GM21576 (cell line): ENCODE measurements around the gene PIM3.

Source experiments
- ATAC-seq: cut with Tn5 transposase; IDR thresholded peaks from one replicate; pipeline ENCODE4 v1.9.1; 2021; ENCODE audit warnings: mild to moderate bottlenecking, moderate library complexity; ENCODE audit not compliant: unreplicated experiment

PIM3 gene

DNA sequence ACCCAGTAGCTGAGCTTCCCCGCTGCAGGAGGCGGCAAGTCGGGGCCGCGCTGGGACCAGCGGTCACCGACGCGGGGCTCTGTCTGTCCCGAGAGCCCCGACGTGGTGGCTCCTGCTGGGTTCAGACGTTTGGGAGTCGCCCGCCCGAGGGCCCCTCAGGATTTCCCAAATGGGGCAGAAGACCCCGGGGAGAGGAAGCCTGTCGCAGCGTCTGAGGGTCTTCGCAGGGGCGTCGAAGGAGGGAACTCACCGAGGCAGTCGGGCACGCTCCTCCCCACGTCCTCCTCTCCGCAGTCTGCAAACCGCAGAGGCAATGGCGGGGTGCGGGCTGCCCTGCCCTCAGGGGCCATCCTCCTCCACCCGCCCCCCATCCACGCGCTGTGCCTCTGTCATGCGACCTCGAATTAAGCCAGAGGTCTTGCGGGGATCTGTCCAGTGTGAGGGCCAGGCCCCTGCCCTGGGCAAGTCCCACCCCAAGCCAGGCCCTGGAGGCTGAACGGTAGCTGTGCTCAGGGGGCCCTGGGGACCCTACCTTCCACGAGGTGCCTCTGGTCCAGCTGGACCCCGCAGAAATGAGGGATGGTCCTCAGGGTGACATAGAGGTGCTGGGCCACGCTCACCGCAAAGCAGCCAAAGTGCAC is 39.5 kb downstream of the PIM3 start:
- ATAC-seq = no peak

GRCh38 chr22:50000587-50001387 is 40.2 kb downstream of the PIM3 start:
- ATAC-seq = no peak

- no peak for ATAC-seq
Observed at GRCh38 chr22:50001388-50002231, 41.0 kb downstream of the PIM3 start.

DNA sequence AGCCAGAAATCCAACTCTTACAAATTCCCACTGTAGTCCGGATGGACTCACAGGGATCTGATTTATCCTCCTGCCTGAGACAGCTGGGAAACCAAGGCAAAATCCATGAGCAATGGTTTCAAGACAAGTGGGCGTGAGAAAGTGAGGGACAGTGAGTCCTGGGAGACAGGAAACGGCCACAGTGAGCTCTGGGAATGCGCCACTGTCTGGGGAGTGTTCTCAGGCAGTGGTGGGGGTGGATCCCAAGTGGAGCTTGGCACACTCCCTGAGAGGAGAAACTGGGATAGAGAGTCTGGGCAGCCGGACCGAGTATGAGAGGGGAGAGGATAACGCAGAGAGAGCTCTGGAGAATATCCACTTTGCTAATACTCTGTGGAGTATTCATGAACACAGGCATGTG is 42.2 kb downstream of the PIM3 start:
- no peak for ATAC-seq

- ATAC-seq = no peak
Observed at GRCh38 chr22:50004918-50005317, 44.3 kb downstream of the PIM3 start.

GRCh38 chr22:50007057-50007511 is 46.5 kb downstream of the PIM3 start:
- ATAC-seq = no peak

- no peak for ATAC-seq
Observed at GRCh38 chr22:50008151-50009040, 47.8 kb downstream of the PIM3 start.

DNA sequence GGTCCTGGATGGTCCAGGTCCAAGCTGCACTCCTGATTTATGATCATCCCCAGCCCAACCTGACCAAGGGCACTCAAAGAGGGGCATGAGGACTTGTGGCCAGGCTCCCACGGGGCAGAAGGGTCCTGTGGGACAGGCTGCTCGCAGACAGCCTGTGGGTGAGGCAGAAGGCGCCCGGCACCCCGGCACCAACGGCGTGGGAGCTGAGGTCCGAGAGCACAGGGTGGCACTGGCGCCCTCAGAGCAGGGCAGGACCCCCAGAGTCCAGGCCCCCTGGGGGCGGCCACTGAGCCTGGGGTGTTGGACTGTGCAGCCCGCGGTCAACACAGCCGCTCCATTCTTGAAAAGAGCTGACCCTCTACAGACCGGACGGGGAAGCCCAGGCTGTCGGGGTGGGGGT is 48.7 kb downstream of the PIM3 start:
- ATAC-seq = no peak

- ATAC-seq = no peak
Observed at GRCh38 chr22:50009765-50010675, 49.4 kb downstream of the PIM3 start.

GRCh38 chr22:50010676-50011446 is 50.3 kb downstream of the PIM3 start:
- no peak for ATAC-seq

GRCh38 chr22:50011447-50012210 is 51.1 kb downstream of the PIM3 start:
- ATAC-seq = no peak

- no peak for ATAC-seq
Observed at GRCh38 chr22:50012211-50013181, 51.9 kb downstream of the PIM3 start, which contains the start of gene IL17REL. Gene IL17REL, minus strand, starts transcription at chr22:50012765. Its CDS starts 119 bp downstream, at chr22:50012646.
